Measurements from ENCODE around the gene KIF2A. TPM values are rescaled to one million over a fixed set of nuclear protein-coding genes. Genes with fewer than 3 reads are reported as not detected.

KIF2A gene
- total and polyA plus RNA-seq, 2 of the 13 experiments (the other 11 are each of a cell fraction or from before 2014, with no cell fraction given): 8.5 to 19.2 TPM

GRCh38 chr5:62322484-62322883 lies 16.5 kb downstream of the KIF2A start (continued):
- no peak for TF ChIP-seq PTBP1 (IDR thresholded peaks at IDR 0.05; ENCODE audit: low read depth, low read length, poor library complexity, severe bottlenecking)
- TF ChIP-seq ZNF790 (CRISPR knock-in tag; IDR thresholded peaks at IDR 0.05; ENCODE audit: borderline replicate concordance): no peak
- TF ChIP-seq, protein P1, sequence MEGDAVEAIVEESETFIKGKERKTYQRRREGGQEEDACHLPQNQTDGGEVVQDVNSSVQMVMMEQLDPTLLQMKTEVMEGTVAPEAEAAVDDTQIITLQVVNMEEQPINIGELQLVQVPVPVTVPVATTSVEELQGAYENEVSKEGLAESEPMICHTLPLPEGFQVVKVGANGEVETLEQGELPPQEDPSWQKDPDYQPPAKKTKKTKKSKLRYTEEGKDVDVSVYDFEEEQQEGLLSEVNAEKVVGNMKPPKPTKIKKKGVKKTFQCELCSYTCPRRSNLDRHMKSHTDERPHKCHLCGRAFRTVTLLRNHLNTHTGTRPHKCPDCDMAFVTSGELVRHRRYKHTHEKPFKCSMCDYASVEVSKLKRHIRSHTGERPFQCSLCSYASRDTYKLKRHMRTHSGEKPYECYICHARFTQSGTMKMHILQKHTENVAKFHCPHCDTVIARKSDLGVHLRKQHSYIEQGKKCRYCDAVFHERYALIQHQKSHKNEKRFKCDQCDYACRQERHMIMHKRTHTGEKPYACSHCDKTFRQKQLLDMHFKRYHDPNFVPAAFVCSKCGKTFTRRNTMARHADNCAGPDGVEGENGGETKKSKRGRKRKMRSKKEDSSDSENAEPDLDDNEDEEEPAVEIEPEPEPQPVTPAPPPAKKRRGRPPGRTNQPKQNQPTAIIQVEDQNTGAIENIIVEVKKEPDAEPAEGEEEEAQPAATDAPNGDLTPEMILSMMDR (CRISPR knock-in tag; IDR thresholded peaks at IDR 0.05): no peak
- no peak for TF ChIP-seq ZEB1 (IDR thresholded peaks at IDR 0.05; ENCODE audit: insufficient replicate concordance, low read depth)
- TF ChIP-seq BRD4 (CRISPR knock-in tag; IDR thresholded peaks at IDR 0.05): no peak
- TF ChIP-seq BATF2 (CRISPR knock-in tag; IDR thresholded peaks at IDR 0.05): no peak
- TF ChIP-seq TBX3 (IDR thresholded peaks at IDR 0.05; ENCODE audit: borderline replicate concordance): peak; percentile 98
- no peak for TF ChIP-seq RORA (CRISPR knock-in tag; IDR thresholded peaks at IDR 0.05)
- TF ChIP-seq, protein P2, sequence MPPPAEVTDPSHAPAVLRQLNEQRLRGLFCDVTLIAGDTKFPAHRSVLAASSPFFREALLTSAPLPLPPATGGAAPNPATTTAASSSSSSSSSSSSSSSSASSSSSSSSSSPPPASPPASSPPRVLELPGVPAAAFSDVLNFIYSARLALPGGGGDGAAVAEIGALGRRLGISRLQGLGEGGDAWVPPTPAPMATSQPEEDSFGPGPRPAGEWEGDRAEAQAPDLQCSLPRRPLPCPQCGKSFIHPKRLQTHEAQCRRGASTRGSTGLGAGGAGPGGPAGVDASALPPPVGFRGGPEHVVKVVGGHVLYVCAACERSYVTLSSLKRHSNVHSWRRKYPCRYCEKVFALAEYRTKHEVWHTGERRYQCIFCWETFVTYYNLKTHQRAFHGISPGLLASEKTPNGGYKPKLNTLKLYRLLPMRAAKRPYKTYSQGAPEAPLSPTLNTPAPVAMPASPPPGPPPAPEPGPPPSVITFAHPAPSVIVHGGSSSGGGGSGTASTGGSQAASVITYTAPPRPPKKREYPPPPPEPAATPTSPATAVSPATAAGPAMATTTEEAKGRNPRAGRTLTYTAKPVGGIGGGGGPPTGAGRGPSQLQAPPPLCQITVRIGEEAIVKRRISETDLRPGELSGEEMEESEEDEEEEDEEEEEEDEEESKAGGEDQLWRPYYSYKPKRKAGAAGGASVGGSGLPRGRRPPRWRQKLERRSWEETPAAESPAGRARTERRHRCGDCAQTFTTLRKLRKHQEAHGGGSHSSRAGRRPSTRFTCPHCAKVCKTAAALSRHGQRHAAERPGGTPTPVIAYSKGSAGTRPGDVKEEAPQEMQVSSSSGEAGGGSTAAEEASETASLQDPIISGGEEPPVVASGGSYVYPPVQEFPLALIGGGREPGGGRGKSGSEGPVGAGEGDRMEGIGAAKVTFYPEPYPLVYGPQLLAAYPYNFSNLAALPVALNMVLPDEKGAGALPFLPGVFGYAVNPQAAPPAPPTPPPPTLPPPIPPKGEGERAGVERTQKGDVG (CRISPR knock-in tag; IDR thresholded peaks at IDR 0.05; ENCODE audit: borderline replicate concordance): no peak
- TF ChIP-seq, protein P3, sequence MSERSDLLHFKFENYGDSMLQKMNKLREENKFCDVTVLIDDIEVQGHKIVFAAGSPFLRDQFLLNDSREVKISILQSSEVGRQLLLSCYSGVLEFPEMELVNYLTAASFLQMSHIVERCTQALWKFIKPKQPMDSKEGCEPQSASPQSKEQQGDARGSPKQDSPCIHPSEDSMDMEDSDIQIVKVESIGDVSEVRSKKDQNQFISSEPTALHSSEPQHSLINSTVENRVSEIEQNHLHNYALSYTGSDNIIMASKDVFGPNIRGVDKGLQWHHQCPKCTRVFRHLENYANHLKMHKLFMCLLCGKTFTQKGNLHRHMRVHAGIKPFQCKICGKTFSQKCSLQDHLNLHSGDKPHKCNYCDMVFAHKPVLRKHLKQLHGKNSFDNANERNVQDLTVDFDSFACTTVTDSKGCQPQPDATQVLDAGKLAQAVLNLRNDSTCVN (CRISPR knock-in tag; IDR thresholded peaks at IDR 0.05; ENCODE audit: borderline replicate concordance): no peak
- TF ChIP-seq ZNF562 (CRISPR knock-in tag; IDR thresholded peaks at IDR 0.05; ENCODE audit: borderline replicate concordance): no peak
- no peak for TF ChIP-seq SPEN (CRISPR knock-in tag; IDR thresholded peaks at IDR 0.05; ENCODE audit: low read depth)
- no peak for TF ChIP-seq CBX5 (CRISPR knock-in tag; IDR thresholded peaks at IDR 0.05; ENCODE audit: borderline replicate concordance)
- no peak for TF ChIP-seq ZNF773 (CRISPR knock-in tag; IDR thresholded peaks at IDR 0.05; ENCODE audit: borderline replicate concordance)
- no peak for TF ChIP-seq NFIB (CRISPR knock-in tag; IDR thresholded peaks at IDR 0.05; ENCODE audit: borderline replicate concordance)
- TF ChIP-seq ZNF230 (CRISPR knock-in tag; IDR thresholded peaks at IDR 0.05): no peak
- no peak for TF ChIP-seq SMAD1 (CRISPR knock-in tag; IDR thresholded peaks at IDR 0.05; ENCODE audit: borderline replicate concordance, low read depth)
- TF ChIP-seq ZNF710 (CRISPR knock-in tag; IDR thresholded peaks at IDR 0.05; ENCODE audit: borderline replicate concordance): no peak
- no peak for TF ChIP-seq YY1 (IDR thresholded peaks at IDR 0.05; ENCODE audit: insufficient read depth, insufficient replicate concordance, low read depth, low read length)
- TF ChIP-seq MEIS1 (CRISPR knock-in tag; IDR thresholded peaks at IDR 0.05; ENCODE audit: borderline replicate concordance): no peak
- TF ChIP-seq KAT7 (CRISPR knock-in tag; IDR thresholded peaks at IDR 0.05; ENCODE audit: borderline replicate concordance): no peak
- TF ChIP-seq SP5 (CRISPR knock-in tag; IDR thresholded peaks at IDR 0.05; ENCODE audit: borderline replicate concordance, low read depth): peak; percentile 90
